Activated CD4-positive, alpha-beta T cell treated with anti-CD3 and anti-CD28 coated beads, Interleukin-2, amount 50 U/mL, for 1 hour (primary cell): ENCODE results near the gene EDAR.

ENCODE experiments used
- DNase-seq: peaks from one replicate; pipeline ENCODE4 v3.0.0-alpha.2; 2020

EDAR gene

DNA sequence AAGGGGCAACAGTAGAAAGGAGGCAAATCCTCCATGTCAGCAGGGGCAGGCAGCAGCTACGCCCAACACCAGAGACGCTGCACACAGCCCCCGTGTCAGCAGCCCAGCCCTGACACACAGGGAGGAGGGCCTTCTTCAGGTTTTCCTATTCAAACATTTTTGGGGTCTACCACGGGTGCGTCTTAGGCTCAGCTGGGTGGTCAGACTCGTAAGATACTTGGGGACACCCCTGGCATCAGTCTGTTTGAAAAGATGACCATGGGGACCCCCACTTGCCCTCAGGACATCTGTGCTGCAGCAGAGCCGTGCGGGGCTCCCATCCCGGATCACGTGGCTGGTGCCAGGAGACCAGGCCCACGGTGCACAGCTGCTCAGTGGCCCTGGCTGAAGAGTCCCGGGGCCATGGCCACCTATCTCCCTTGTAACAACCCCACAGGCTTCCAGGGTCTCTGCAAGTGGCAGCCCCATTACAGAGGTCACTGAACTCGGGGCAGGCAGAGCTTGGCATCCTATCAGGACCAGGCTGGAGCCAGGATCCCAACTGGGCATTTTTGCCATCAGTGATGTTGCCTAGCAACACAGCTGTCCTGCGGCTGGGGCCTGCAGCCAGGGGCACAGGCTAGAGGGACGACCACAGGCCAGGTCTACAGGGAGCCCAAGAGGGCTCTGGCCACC is 82.5 kb downstream of the EDAR start:
- no peak for DNase-seq

DNA sequence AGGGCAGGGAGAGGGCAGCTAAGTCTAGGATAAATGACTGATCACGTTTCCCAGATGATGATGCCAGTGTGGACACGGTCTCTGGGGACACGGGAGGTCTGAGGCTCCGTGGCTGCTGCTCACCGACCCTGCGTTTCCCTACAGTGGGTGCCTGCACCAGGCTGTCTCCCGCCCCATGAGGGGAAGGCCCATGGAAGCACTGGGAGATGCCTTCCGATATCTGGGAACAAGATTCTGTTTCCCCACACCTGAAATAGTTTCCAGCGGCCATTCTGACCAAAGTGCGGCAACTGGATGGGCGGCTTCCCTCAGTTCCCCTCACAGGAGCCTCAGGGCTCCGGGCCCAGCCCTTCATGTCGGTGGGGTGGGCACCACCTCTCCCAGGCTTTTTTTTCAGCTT is 83.1 kb downstream of the EDAR start:
- no peak for DNase-seq

DNA sequence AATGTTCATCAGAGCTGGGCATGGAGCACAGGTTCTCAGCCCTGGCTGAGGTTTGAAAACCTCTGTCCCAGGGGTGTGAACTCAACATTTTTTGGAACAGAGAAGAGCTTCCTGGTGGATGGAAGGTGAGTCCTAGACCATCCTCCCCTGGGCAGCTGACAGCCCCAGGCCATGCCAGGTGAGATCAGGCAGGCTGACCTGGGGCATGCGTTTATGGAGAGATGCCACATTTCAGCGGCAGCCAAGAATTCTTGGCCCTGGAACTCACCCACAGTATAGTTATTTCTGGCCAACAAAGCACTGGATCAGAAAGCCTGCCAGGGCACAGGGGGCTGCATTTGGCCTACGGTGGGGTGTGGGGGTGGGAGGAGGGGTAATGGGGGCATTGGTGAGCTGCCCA is 83.8 kb downstream of the EDAR start:
- DNase-seq = no peak

DNA sequence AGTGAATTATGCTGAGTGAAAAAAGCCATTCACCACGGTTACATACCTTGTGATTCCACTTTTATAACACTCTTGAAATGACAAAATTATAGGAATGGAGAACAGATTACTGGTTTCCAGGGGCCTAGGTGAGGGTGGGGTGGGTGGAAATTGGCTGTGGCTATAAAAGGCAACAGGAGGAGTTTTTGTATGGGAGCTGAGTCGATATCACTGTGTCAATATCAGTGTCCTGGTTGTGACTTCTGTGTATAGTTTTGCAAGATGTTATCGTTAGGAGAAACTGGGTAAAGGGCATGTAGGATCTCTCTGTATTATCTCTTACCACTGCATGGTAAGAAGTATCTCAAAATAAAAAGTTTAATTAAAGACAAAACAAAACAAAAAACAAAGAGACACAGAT is 84.3 kb downstream of the EDAR start:
- DNase-seq = no peak

DNA sequence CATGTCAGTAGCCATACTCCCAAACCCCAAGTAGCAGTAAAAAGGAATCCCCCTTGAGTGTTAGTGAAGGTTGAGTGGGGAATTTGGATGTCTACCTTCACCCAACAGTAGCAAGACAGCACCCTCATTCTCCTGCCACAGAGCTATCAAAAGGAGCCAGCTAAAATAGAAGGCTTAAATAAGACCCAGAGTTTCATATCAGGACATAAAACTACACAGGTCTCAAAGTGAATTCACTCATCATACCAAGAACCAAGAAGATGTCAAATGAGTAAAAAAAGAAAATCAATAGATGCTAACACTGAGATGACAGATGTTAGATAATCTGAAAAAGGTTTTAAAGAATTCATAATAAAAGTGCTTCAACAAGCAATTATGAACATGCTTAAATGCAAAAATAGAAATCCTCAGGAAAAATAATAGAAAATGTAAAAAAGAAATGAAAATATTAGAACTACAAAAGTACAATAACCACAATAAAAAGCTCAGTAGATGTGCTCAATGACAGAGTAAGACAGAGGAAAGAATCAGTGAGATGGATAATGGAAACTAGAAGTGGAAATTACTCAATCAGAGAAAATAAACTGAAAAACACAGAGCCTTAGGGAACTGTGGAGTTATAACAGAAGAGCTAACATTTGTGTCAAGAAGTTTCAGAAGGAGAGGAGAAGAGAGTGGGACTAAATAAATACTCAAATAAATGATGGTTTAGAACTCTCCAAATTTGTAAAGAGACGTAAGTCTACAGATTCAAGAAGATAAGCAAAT is 90.5 kb downstream of the EDAR start:
- DNase-seq = no peak

DNA sequence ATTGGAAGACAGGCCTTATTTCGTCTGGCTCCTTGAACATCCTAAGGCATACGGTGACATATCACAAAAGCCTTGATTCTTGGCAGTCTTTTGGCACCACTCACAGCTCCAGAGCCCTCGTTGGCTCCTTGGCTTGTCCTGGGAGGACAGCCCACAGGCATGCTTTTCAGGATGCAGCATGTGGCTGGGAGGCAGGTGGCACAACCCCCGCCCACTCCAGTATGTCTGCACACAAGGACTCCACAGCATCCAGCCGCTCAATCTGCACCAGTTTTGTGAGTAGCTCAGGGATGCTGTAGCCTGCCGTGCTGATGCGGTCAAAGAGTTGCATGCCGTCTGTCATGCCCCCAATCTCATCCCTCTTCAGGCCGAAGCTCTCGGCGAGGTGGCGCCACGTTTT is 92.3 kb downstream of the EDAR start:
- no peak for DNase-seq

DNA sequence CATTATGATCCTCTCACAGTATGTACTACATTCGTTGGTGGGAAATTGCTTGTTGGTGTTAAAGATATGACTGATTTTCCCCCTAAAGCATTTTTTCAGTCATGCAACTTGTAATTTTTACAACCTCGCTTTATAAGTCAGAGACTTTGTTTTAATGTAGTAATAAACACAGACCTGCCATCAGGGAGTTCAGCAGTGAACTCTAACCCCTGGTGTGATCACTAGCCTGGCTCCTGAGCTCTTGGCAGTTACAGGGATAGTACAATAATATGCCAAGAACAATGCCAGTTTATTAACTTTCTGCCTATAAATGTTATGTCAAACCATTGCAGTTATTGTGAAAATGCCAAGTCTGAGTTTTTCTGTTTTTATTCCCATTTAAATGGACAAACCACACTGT is 93.8 kb downstream of the EDAR start:
- no peak for DNase-seq

DNA sequence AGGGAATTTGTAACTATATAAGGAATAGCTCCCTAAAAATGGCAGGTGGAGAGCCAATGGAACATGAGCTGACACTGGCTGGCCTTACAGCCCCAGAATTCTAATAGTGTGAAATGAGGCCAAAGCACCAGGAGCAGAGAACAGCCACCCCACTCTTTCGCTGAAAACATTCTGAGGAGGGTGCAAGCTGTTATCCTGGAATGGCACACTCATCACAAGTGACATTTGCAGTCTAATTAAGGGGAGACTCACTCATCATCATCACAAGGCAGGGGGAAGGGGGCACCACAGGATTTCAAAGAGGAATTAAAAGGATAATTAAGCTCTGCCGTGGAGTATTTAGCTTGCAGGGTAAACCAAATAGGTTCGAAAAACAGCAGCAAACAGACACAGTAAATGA is 94.3 kb downstream of the EDAR start:
- DNase-seq = no peak

DNA sequence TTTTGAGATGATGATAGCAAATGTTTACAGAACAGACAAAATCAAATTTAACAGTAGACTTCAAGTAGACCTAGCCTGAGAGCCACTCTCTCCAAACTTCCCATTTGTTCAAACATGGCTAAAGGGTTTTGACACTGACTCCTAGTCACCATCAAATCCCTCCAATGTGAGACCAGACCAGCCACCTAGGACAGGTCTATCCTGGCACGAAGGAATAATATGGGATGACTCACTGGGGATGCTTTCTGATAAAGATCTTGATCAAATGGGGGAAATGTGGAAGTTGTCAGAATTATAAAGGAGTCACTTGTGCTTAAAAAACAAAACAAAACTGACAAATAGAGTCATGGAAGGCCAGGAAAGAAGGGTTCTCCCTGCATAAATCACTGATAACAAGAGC is 95.7 kb downstream of the EDAR start:
- DNase-seq = no peak

DNA sequence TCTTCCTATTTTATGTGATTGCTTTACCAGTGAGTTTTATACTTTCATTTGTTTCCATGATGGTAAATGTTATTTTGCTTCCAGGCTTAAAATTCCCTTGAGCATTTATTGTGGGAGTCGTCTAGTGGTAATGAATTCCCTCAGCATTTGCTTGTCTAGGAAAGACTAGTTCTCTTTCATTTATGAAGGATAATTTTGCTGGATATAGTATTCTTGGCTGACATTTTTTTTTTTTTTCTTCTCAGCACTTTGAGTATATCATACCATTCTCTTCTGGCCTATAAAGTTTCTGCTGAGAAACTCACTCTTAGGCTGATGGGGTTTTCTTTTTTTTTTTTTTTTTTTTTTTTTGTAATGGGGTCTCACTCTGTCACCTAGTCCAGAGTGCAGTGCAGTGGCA is 99.1 kb downstream of the EDAR start:
- DNase-seq = no peak

DNA sequence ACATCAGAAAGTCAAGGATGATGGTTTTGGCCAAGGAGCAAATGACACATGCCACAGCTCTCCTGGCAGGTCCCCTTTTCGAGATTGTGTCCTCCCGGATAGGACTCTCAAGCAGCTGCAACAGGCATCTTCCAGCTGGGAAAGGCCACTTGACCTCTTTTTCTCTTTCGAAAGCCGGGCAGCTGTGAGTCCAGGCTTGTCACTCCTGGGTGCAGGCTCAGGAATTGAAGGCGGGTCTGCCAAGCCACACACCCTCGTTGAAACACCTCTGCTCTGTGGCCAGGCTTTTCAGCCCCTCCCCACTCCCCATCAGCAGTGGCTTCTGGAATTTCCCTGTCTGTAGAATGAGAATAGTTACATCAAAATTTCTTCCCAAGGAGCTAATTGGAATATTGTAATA is 104.4 kb downstream of the EDAR start:
- DNase-seq = no peak

DNA sequence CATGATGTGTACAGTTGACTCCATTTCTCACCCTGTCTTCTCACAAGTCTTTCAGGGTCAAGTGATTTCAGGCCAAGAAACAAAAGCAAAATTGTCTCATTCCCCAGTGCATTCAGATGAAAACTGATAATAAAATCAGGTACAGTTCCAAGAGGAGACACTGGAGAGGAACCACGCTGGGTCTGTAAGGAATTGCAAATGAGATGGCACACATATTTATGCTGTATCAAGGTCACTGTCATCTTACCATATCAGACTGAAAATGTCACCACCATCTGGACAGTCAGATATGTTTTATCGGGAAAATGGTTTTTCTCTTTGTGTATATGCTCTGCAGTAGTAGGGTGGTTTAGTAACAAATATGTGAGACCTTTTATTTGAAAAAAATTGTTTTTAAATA is 110.7 kb downstream of the EDAR start:
- DNase-seq = no peak

DNA sequence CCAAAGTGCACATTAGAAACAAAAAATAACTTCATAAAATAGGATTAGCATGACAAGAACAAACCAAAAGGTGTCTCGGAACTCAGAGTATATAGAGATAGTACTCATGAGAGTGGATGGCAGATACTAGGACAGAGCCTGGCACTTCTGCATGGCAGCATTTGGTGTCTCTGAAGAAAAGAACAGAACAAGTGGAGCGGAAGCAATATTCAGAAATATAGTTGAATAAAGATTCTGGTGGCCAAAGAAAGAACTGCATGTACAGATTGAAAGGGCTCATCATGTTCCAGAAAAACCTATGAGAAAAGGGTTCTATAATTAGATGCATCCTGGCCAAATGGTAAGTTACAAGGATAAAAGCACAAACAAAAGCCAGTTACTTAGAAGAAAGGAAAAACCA is 111.5 kb downstream of the EDAR start:
- no peak for DNase-seq

DNA sequence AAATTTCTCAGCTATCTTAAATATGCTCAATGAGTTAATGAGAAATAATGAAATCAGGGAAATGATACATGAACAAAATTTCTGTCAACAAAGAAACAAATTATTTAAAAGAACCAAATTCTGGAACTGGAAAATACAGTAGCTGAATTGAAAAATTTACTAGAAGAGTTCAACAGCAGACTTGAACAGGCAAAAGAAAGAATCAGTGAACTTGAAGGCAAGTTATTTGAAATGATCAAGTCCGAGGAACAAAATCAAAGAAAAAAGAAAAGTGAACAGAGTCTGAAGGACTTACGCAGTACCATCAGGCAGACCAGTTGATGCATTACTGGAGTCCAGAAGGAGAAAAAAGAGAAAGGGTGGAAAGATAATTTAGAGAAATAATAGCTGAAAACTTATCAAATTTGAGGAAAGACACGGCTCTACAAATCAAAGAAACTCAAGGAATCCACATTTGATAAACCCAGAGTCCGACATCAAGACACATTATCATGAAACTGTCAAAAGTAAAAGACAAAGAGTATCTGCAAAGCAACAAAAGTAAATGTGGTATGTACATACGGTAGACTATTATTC is 118.9 kb downstream of the EDAR start:
- DNase-seq = no peak

DNA sequence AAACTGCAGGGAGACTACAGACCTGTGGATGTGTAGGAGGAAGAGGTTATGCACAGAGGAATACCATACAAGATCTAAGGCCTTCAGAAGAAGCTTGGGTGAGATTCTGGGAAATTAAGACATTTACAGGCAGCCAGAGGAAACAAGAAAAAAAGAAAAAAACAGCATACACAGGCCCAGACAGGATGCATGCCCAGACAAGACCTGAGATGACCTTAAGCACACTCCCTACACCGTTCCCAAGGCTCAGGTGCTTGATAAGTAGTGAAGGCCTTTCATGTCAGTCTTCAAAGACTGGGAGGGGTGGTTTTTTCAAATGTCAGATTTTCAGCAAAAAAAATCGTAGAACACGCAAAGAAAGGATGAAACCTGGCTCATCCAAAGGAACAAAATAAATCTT is 119.5 kb downstream of the EDAR start:
- DNase-seq = no peak

DNA sequence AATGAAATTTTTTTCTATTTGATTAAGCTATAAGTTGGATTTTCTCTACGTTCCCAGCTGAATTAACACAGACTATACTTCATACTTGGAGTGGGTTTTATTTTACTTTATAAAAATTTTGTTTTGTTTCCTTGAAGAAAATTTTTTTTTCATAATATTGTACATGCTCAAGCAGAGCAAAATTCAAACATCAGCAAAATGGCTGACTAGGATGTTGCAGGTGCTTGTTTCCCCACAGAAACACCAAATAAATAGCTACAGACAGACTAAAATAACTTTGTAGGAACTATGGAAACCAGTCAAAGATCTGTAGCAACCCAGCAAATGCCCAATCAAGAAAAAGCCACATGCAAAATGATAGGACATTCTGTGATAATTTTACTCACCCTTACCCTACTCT is 120.1 kb downstream of the EDAR start:
- DNase-seq = no peak

DNA sequence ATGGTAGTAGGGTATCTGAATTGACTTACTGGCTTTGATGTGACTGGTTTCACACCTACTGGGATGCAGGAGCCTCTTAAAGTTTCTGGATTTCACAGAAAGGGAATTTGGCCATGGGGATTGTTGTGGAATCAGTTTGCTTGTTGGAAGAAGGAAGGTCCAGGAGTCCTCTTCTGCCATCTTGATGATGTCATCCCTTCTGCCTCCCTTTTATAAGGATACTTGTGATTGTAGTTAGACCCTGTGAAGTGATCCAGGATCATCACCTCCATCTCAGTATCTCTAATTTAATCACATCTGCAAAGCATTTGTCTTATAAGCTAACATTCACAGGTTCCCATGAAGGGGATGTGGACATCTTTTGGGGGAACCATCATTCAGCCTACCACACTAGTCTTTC is 123.0 kb downstream of the EDAR start:
- no peak for DNase-seq

DNA sequence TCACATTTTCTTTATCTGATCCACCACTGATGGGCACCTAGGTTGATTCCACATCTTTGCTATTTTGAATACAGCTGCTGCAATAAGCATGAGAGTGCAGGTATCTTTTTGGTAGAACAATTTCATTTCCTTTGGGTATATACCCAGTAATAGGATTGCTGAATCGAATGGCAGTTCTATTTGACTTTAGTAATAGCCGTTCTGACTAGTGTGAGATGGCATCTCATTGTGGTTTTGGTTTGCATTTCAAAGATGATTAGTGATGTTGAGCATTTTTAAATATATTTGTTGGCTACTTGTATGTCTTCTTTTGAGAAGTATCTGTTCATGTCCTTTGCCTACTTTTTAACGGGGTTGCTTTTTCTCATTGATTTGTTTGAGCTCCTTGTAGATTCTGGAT is 130.1 kb downstream of the EDAR start:
- DNase-seq = no peak

DNA sequence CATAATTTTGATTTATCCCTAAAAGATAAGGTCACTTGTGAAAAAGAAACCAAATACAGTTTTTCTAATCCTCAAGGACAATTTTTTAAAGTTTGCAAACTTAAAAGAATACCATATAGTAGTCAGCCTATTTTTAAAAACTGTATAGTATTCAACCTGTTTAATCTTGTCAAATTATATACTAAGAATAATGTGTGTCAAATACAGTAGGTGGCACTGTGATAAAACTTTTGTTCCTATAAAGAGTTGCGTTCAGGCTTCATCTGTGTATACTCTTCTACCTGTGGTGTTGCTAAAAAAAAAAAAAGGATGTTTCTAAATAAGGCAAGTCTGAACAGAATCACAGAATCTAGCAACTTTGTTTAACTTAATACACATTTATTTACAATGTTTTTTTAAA is 133.8 kb downstream of the EDAR start:
- no peak for DNase-seq

DNA sequence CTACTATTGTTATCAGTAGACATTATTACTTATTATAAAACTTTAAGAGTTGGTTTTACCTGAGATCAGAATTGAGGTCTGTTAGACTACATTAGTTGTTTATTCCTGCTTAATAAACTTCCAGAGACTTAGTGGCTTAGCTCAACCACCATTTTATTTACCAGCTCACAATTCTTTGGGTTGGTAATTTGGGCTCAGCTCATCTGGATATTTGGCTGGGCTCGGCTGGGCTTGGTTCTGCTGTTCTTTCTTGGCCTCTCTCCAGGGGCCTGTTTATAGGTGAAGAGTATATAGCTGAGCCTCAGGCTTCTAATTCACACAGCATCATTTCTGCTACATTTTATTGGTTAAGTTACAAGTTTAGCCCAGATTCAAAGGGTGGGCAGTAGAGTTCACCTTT is 134.5 kb downstream of the EDAR start:
- no peak for DNase-seq

DNA sequence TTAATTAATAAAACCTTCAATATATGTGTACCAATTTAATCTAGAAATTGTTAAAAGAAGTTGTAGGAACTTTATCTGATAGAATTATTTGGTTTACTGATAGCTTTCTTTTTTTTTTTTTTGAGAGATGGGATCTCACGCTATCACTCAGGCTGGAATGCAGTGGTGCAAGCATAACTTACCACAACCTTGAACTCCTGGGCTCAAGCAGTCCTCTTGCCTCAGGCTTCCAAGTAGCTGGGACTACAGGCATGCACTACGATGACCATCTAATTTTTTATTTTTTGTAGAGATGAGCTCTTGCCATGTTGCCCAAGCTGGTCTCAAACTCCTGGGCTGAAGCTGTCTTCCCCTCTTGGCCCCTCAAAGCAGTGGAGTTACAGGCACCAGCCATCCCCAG is 135.6 kb downstream of the EDAR start:
- DNase-seq = no peak

DNA sequence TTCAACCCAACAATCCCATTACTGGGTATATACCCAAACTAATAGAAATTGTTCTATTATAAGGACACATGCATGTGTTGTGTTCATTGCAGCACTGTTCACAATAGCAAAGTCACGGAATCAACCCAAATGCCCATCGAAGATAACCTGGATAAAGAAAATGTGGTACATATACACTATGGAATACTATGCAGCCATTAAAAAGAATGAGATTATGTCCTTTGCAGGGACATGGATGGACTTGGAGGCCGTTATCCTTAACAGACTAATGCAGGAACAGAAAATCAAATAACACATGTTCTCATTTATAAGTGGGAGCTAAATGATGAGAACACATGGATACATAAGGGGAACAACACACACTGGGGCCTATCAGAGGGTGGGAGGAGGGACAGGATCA is 136.6 kb downstream of the EDAR start:
- no peak for DNase-seq

DNA sequence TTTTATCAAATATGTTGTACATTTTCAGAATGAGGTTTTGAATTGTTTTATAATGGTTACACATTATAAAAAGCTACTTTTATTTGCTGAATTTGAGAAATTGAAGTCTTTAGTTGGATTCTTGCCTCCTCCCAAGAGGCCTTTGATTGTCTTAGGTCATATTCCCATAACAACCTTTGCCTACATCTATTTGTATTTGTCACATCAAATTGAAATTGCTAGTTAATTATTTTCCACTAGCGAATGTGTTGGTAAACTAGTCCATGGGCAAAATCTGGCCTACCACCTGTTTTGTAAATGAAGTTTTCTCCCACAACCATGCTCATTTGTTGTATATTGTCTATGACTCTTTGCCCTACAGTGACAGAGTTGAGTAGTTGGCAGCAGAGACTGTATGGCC is 142.0 kb downstream of the EDAR start:
- DNase-seq = no peak

DNA sequence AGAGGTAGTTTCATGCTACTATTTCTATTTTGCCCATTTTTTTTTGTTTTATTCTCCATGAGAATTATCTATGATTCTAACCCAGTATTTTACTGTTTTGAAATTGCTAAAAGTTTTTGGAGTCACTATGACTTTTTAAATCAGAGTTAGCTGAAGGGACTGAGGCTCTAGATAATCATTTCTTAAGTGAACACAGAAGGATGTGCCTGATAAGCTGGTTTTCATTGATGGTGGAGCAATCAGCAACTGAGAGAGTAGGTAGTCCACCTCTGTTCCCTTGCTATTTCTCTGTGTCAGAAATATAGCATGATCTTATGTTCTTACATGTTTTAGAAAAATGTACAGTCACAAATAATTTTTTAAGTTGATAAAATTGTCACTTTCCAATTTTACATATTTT is 143.1 kb downstream of the EDAR start:
- no peak for DNase-seq
